GM21367 (cell line): ENCODE data around the gene ARHGAP42.

Experiments
- ATAC-seq: cut with Tn5 transposase; IDR thresholded peaks from one replicate; pipeline ENCODE4 v1.9.1; 2021; ENCODE audit not compliant: unreplicated experiment

Gene ARHGAP42

GRCh38 chr11:100903284-100903683 lies 216.2 kb downstream of the ARHGAP42 start:
- ATAC-seq, result no peak

GRCh38 chr11:100905684-100906083 lies 218.6 kb downstream of the ARHGAP42 start:
- ATAC-seq, result no peak

DNA sequence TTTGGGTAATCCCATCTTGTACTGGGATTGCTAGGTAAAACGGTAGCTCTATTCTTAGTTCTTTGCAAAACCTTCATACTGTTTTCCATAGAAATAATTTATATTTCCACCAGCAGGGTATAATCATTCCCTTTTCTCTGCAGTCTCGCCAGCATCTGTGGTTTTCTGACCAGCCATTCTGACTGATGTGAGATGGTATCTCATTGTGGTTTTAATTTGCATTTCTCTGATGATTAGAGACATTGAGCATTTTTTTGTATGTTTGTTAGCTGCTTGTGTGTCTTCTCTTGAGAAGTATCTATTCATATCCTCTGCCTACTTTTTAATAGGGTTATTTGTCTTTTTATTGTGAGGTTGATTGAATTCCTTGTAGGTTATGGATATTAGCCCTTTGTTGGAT lies 221.7 kb downstream of the ARHGAP42 start:
- no peak for ATAC-seq

GRCh38 chr11:100910808-100911207 lies 223.7 kb downstream of the ARHGAP42 start:
- peak; percentile 97 for ATAC-seq

DNA sequence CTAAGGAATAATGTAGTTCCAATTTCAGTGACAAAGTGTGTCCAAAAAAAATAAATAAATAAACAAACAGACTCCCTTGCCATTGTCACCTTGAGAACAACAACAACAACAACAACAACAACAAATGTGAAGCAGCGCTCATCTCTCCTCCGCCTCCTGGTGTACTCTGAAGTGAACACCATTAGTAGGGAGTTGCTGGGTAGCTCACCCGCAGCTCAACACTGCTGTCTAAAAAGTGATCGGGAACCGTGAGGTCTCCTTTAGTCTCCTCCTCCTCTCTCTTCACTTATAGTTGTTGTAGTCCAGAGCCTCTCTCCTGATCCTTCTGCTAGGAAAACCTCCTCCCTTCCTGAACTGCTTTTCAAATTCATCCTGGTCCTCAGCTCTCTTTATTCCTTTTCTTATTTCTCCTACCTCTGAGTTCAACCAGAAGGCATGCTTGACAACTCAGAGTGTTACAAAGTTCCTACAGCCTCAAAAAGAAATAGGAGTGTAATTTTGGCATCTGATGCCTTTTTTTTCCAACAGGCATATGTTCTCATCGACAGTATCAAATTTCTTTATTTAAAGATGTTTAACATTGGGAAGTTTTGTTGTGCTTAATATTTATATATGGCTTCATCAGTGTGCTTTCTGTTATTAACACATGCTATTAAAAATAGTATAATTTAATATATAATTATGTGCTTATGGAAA lies 227.5 kb downstream of the ARHGAP42 start:
- no peak for ATAC-seq

DNA sequence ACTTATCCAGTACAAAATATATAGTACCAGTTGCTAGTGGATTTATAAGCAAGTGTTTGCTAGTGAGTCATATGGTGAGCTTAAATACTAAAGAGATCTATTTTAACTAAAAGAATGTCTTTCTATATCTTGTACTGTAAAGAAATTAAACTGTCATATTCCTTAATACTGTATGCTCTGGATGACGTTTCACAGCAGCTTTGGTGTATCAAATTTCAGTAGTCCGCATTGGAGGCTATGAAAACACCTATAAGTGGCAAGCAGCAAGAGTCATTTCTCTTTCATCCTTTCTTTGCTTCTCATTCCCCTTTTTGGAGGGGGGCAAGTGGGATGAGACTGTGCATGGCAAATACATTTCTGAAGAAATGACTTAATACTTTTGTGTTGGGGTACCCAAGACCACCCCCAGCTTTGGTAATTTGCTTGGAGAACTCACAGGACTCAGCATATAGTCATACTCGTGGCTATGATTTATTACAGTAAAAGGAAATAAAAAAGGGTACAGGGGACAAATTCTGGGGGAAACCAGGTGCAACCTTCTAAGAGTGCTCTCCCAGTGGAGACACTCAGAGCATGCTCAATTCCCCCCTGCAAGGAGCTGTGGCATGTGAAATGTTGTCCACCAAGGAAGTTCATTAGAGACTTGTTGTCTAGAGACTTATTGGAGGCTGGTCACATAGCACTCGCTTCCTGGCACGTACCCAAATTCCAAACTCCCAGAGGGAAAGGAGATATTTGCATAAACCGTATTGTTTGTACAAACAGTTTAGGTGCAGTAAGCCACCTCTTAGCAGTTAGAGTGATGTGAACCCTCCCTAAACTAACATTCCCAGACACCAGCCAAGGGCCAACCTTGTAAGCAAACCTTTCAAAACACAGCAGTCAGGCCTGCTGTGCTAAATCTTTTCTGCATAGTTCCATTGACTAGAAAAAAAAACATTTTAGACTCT lies 231.7 kb downstream of the ARHGAP42 start:
- ATAC-seq, result no peak

GRCh38 chr11:100920593-100920992 lies 233.5 kb downstream of the ARHGAP42 start:
- ATAC-seq, result no peak

GRCh38 chr11:100922121-100922520 lies 235.0 kb downstream of the ARHGAP42 start:
- no peak for ATAC-seq

GRCh38 chr11:100923555-100923954 lies 236.5 kb downstream of the ARHGAP42 start:
- no peak for ATAC-seq

GRCh38 chr11:100925935-100926334 lies 238.8 kb downstream of the ARHGAP42 start:
- peak; percentile 72 for ATAC-seq

GRCh38 chr11:100927579-100927978 lies 240.5 kb downstream of the ARHGAP42 start:
- no peak for ATAC-seq

- ATAC-seq, result no peak
These were observed 241.3 kb downstream of the ARHGAP42 start for GRCh38 chr11:100928426-100928825.

- peak; percentile 65 for ATAC-seq
These were observed 242.3 kb downstream of the ARHGAP42 start for GRCh38 chr11:100929377-100929776.

DNA sequence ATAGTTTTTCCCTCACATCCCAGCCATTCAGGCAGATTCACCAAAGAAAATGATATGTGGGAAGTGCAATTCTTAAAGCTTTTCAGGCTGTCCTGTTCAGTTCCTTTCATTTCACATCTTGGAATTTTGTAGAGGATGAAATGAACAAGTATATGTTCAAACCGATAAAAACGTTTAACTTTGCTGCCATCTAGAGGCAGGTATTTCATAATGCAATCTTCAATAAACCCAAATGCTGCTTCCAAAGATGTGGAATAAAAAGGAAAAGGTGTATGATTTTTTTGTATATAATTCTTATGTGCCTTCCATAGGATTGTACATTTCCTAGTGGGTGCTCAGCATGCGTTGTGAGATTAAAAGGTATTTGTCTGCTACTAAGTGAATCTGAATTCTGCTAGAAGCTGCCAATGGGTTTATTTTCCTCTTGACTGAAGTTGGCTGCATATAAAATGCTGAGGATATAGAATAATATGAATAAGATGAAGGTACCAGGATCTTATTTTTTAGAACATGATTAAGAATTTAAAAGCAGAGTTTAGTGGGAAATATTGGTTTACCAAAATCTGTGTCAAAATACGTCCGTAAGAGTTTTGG lies 243.2 kb downstream of the ARHGAP42 start:
- ATAC-seq, result no peak

- ATAC-seq, result no peak
These were observed 245.5 kb downstream of the ARHGAP42 start for GRCh38 chr11:100932474-100933100.

- ATAC-seq, result no peak
These were observed 249.7 kb downstream of the ARHGAP42 start for GRCh38 chr11:100936781-100937180.

DNA sequence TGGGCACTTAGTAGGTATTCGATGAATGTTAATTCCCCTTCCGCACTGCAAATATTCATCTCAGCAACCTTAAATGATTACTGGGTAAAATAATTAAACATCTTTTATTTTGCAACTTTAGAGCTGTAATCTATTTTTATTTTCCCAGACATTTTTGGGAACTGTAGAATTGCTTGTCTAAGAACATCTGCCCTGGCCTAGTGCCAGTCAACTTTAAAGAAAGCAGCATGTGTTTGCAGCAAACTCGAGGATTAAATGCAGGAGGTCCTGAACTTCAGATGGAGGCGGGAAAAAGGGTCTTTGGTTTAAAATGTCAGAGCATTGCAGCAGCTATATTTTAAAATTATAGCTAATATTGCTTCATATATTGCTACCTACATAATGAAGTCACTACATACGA lies 252.5 kb downstream of the ARHGAP42 start:
- ATAC-seq, result no peak

DNA sequence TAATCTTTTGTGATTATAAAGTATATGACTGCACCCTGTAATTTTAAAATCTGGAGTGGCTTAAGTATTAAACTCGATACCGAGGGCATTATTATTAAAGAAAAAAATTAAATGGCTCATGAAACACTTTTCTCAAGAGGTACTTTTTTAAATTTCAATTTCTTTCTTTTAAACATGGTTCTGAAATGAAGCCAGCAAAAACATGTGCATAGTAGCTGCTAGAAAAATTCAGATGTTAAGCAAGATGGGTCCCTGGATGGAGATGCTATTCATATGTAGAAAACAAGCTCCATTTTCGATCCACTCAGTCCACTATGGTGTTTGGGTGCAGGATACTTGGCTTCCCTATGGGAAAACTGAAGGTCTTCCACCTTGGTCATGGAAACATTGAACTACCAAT lies 253.0 kb downstream of the ARHGAP42 start:
- ATAC-seq, result no peak

DNA sequence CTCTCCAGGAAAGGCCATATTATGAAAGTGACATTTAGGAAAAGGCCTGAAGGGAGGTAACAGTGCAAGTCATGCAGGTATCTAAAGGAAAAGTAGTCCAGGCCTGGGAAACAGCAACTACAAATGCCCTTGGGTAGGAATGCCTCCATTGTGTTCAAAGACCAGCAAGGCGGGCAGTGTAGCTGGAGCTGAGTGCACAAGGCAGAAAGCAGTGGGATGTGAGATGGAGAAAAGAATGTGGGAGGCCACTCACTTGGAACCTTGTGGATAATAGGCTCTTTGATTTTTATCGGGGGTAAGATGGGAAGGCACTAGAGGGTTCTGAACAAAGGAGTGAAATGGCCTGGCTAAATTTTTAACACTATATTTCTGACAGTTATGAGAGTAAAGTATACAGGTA lies 253.9 kb downstream of the ARHGAP42 start:
- ATAC-seq, result no peak

DNA sequence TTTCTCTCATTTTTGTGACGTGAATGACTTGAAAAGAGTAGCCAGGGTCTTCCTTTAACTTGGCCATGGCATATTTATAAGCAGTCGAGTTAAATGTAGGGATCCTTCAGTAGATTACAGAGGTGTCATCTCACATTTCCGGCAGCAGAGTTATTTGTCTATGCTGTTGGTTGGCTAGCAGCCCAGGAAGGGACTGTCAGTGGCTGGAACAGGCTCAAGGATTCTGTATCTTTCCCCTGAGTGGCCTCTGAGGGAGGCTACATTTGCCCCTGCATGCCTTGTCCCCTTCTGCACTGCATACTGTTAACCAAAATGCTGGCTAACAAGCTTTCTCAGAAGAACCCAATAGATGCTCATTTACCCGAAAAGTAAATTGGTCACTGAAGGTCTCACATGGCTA lies 254.9 kb downstream of the ARHGAP42 start:
- no peak for ATAC-seq

DNA sequence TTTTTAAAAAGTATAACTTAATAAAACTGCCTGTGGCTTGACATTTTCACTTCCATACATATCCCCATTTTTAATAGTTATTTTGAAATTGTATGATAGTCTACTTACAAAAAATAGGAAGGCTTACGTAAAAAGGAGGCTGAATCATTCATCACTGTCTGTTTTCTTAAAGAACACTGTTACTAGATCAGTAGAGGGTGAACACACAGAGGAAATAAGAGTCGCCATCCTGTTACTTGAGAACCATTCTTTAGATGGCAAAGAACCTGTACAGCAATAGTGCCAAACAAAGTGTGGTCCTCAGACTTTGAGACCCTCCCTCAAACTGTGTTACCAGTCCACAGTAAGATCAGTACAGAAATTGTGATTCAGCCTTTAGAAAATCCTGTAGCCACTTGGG lies 261.8 kb downstream of the ARHGAP42 start:
- no peak for ATAC-seq
